ENCODE measurements around the gene EXO5. TPM values are rescaled to one million over a fixed set of nuclear protein-coding genes. Genes with fewer than 3 reads are reported as not detected.

Gene EXO5
- total and polyA plus RNA-seq, 2 of the 13 experiments (the other 11 are each of a cell fraction or from before 2014, with no cell fraction given) = 9.9 to 20.5 TPM

DNA sequence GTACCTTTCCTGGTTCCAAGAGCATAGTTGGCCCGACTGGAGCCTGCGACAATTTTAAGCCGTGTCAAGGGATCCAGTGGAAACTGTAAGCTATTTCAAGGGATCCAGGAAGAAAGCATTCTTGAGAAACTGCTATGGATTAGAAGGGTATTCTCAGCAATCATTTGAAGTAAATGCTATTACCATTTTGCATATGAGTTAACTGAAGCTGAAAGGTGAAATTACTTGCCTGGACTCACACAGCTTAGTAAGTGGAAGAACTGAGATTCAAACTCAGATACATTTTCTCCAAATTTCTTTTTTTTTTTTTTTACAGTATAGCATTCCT, 23.5 kb downstream of the EXO5 start (continued):
- TF ChIP-seq, protein P1, sequence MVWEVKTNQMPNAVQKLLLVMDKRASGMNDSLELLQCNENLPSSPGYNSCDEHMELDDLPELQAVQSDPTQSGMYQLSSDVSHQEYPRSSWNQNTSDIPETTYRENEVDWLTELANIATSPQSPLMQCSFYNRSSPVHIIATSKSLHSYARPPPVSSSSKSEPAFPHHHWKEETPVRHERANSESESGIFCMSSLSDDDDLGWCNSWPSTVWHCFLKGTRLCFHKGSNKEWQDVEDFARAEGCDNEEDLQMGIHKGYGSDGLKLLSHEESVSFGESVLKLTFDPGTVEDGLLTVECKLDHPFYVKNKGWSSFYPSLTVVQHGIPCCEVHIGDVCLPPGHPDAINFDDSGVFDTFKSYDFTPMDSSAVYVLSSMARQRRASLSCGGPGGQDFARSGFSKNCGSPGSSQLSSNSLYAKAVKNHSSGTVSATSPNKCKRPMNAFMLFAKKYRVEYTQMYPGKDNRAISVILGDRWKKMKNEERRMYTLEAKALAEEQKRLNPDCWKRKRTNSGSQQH (CRISPR knock-in tag; IDR thresholded peaks at IDR 0.05; ENCODE audit: low read depth) = 0 out of 2 replicates have a peak, but pooled peaks have one; percentile 6
- TF ChIP-seq, protein P2, sequence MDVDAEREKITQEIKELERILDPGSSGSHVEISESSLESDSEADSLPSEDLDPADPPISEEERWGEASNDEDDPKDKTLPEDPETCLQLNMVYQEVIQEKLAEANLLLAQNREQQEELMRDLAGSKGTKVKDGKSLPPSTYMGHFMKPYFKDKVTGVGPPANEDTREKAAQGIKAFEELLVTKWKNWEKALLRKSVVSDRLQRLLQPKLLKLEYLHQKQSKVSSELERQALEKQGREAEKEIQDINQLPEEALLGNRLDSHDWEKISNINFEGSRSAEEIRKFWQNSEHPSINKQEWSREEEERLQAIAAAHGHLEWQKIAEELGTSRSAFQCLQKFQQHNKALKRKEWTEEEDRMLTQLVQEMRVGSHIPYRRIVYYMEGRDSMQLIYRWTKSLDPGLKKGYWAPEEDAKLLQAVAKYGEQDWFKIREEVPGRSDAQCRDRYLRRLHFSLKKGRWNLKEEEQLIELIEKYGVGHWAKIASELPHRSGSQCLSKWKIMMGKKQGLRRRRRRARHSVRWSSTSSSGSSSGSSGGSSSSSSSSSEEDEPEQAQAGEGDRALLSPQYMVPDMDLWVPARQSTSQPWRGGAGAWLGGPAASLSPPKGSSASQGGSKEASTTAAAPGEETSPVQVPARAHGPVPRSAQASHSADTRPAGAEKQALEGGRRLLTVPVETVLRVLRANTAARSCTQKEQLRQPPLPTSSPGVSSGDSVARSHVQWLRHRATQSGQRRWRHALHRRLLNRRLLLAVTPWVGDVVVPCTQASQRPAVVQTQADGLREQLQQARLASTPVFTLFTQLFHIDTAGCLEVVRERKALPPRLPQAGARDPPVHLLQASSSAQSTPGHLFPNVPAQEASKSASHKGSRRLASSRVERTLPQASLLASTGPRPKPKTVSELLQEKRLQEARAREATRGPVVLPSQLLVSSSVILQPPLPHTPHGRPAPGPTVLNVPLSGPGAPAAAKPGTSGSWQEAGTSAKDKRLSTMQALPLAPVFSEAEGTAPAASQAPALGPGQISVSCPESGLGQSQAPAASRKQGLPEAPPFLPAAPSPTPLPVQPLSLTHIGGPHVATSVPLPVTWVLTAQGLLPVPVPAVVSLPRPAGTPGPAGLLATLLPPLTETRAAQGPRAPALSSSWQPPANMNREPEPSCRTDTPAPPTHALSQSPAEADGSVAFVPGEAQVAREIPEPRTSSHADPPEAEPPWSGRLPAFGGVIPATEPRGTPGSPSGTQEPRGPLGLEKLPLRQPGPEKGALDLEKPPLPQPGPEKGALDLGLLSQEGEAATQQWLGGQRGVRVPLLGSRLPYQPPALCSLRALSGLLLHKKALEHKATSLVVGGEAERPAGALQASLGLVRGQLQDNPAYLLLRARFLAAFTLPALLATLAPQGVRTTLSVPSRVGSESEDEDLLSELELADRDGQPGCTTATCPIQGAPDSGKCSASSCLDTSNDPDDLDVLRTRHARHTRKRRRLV (CRISPR knock-in tag; IDR thresholded peaks at IDR 0.05) = peak; percentile 66; the same call in 1 of the 2 replicates
- TF ChIP-seq FLYWCH1 (CRISPR knock-in tag; IDR thresholded peaks at IDR 0.05) (no peak), MIER2 (CRISPR knock-in tag; IDR thresholded peaks at IDR 0.05) (no peak)
- TF ChIP-seq, protein P3, sequence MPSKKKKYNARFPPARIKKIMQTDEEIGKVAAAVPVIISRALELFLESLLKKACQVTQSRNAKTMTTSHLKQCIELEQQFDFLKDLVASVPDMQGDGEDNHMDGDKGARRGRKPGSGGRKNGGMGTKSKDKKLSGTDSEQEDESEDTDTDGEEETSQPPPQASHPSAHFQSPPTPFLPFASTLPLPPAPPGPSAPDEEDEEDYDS (CRISPR knock-in tag; IDR thresholded peaks at IDR 0.05) = no peak
- TF ChIP-seq, protein P4, sequence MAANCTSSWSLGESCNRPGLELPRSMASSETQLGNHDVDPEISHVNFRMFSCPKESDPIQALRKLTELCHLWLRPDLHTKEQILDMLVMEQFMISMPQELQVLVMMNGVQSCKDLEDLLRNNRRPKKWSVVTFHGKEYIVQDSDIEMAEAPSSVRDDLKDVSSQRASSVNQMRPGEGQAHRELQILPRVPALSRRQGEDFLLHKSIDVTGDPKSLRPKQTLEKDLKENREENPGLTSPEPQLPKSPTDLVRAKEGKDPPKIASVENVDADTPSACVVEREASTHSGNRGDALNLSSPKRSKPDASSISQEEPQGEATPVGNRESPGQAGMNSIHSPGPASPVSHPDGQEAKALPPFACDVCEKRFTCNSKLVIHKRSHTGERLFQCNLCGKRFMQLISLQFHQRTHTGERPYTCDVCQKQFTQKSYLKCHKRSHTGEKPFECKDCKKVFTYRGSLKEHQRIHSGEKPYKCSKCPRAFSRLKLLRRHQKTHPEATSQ (CRISPR knock-in tag; IDR thresholded peaks at IDR 0.05; ENCODE audit: borderline replicate concordance) = 0 out of 2 replicates have a peak, but pooled peaks have one; percentile 1
